C4-2B (cell line): Measurements from ENCODE around the gene ITGAE.

Source experiments
- ZFX ChIP-seq: fragments of 450-650 bp; IDR thresholded peaks from 2 replicates; pipeline ENCODE4 v1.6.1; 2017
- TF ChIP-seq, protein P1 (sequence below): fragments of 450-650 bp; conservative IDR thresholded peaks from 2 replicates; pipeline ENCODE4 v1.5.1; 2017; ENCODE audit warnings: mild to moderate bottlenecking

DNA sequence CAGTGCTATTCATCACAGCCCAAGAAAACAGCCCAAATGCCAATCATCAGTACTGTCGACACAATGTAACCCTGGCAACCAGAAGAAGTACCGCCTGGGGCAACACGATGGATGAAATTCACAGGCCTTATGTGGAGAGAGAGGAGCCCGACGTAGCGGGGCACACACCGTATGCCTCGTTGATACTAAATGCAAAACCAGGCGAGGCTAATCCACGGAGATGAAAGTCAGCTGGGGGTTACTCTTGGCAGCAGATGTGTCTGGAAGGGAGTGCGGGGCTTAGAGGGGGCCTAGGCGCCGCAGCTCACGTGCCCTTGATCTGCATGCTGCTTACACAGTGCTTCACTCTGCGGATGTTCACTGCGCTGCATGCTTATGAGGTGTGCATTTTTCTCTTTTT lies 29.8 kb downstream of the ITGAE start:
- TF ChIP-seq, protein P1, sequence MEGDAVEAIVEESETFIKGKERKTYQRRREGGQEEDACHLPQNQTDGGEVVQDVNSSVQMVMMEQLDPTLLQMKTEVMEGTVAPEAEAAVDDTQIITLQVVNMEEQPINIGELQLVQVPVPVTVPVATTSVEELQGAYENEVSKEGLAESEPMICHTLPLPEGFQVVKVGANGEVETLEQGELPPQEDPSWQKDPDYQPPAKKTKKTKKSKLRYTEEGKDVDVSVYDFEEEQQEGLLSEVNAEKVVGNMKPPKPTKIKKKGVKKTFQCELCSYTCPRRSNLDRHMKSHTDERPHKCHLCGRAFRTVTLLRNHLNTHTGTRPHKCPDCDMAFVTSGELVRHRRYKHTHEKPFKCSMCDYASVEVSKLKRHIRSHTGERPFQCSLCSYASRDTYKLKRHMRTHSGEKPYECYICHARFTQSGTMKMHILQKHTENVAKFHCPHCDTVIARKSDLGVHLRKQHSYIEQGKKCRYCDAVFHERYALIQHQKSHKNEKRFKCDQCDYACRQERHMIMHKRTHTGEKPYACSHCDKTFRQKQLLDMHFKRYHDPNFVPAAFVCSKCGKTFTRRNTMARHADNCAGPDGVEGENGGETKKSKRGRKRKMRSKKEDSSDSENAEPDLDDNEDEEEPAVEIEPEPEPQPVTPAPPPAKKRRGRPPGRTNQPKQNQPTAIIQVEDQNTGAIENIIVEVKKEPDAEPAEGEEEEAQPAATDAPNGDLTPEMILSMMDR: no peak
- TF ChIP-seq ZFX: no peak
